ENCODE results near the gene PPARA. TPM values are rescaled to one million over a fixed set of nuclear protein-coding genes. Genes with fewer than 3 reads are reported as not detected.
A peak's percentile ranks its signal among the peaks of the same experiment; 100 is the strongest.

The PPARA gene
- total RNA-seq, 1 donor: 22.1 TPM

GRCh38 chr22:46114518-46115387, 35.6 kb upstream of the PPARA start:
- Histone ChIP-seq H3K4me2 (ENCODE audit: insufficient read depth, low read length) (no peak overlapping the region), H2AFZ (ENCODE audit: low read length) (no peak overlapping the region), H4K20me1 (ENCODE audit: insufficient read depth, low read length) (peaks cover 79% of the 10 kb centered on the region), H3K27me3 (ENCODE audit: insufficient read depth, low read length) (no peaks in the 10 kb centered on the region), H3K27ac (ENCODE audit: low read depth, low read length) (peak overlapping the region; percentile 66), H3K4me1 (ENCODE audit: insufficient read depth, low read length) (peaks cover 47% of the 10 kb centered on the region), H3K36me3 (ENCODE audit: insufficient read depth, low read length) (peaks cover 66% of the 10 kb centered on the region), H3K9me3 (ENCODE audit: low read depth, low read length) (no peaks in the 10 kb centered on the region), H3K79me2 (ENCODE audit: insufficient read depth, low read length) (peaks cover 28% of the 10 kb centered on the region), H3K4me3 (ENCODE audit: insufficient read depth, low read length) (no peak overlapping the region)
- DNase-seq (ENCODE audit: insufficient read length, low spot score, missing footprints): no peak
- TF ChIP-seq CTCF (IDR thresholded peaks at IDR 0.05; ENCODE audit: extremely low read depth, low read depth, low read length): no peak

GRCh38 chr22:46115388-46115678, 35.0 kb upstream of the PPARA start:
- Histone ChIP-seq H3K9me3 (ENCODE audit: low read depth, low read length) (no peaks in the 10 kb centered on the region), H3K27me3 (ENCODE audit: insufficient read depth, low read length) (no peaks in the 10 kb centered on the region), H3K27ac (ENCODE audit: low read depth, low read length) (peak overlapping the region; percentile 66), H3K79me2 (ENCODE audit: insufficient read depth, low read length) (peaks cover 22% of the 10 kb centered on the region), H3K4me1 (ENCODE audit: insufficient read depth, low read length) (peaks cover 42% of the 10 kb centered on the region), H3K4me3 (ENCODE audit: insufficient read depth, low read length) (no peak overlapping the region), H3K36me3 (ENCODE audit: insufficient read depth, low read length) (peaks cover 60% of the 10 kb centered on the region), H2AFZ (ENCODE audit: low read length) (no peak overlapping the region), H4K20me1 (ENCODE audit: insufficient read depth, low read length) (peaks cover 74% of the 10 kb centered on the region), H3K4me2 (ENCODE audit: insufficient read depth, low read length) (no peak overlapping the region)
- no peak for TF ChIP-seq CTCF (IDR thresholded peaks at IDR 0.05; ENCODE audit: extremely low read depth, low read depth, low read length)
- DNase-seq (ENCODE audit: insufficient read length, low spot score, missing footprints): no peak

GRCh38 chr22:46115755-46116490, 34.4 kb upstream of the PPARA start:
- no peak for DNase-seq (ENCODE audit: insufficient read length, low spot score, missing footprints)
- no peaks in the 10 kb centered on the region for H3K9me3 ChIP-seq (ENCODE audit: low read depth, low read length)
- H3K4me1 ChIP-seq (ENCODE audit: insufficient read depth, low read length): peaks cover 37% of the 10 kb centered on the region
- peaks cover 70% of the 10 kb centered on the region for H4K20me1 ChIP-seq (ENCODE audit: insufficient read depth, low read length)
- H3K27me3 ChIP-seq (ENCODE audit: insufficient read depth, low read length): no peaks in the 10 kb centered on the region
- H3K27ac ChIP-seq (ENCODE audit: low read depth, low read length): peak overlapping the region; percentile 66
- peaks cover 54% of the 10 kb centered on the region for H3K36me3 ChIP-seq (ENCODE audit: insufficient read depth, low read length)
- no peak overlapping the region for H3K4me2 ChIP-seq (ENCODE audit: insufficient read depth, low read length)
- no peak for TF ChIP-seq CTCF (IDR thresholded peaks at IDR 0.05; ENCODE audit: extremely low read depth, low read depth, low read length)
- H2AFZ ChIP-seq (ENCODE audit: low read length): no peak overlapping the region
- peaks cover 17% of the 10 kb centered on the region for H3K79me2 ChIP-seq (ENCODE audit: insufficient read depth, low read length)
- H3K4me3 ChIP-seq (ENCODE audit: insufficient read depth, low read length): no peak overlapping the region

GRCh38 chr22:46116491-46116958, 33.8 kb upstream of the PPARA start:
- no peak overlapping the region for H3K4me3 ChIP-seq (ENCODE audit: insufficient read depth, low read length)
- peaks cover 49% of the 10 kb centered on the region for H3K36me3 ChIP-seq (ENCODE audit: insufficient read depth, low read length)
- H3K4me2 ChIP-seq (ENCODE audit: insufficient read depth, low read length): no peak overlapping the region
- H3K4me1 ChIP-seq (ENCODE audit: insufficient read depth, low read length): peaks cover 34% of the 10 kb centered on the region
- peaks cover 73% of the 10 kb centered on the region for H4K20me1 ChIP-seq (ENCODE audit: insufficient read depth, low read length)
- H2AFZ ChIP-seq (ENCODE audit: low read length): no peak overlapping the region
- peak overlapping the region; percentile 66 for H3K27ac ChIP-seq (ENCODE audit: low read depth, low read length)
- H3K79me2 ChIP-seq (ENCODE audit: insufficient read depth, low read length): peaks cover 13% of the 10 kb centered on the region
- peak; percentile 51 for TF ChIP-seq CTCF (IDR thresholded peaks at IDR 0.05; ENCODE audit: extremely low read depth, low read depth, low read length)
- H3K9me3 ChIP-seq (ENCODE audit: low read depth, low read length): no peaks in the 10 kb centered on the region
- no peaks in the 10 kb centered on the region for H3K27me3 ChIP-seq (ENCODE audit: insufficient read depth, low read length)
- DNase-seq (ENCODE audit: insufficient read length, low spot score, missing footprints): peak; percentile 99

All from osteoblast (primary cell).